Neural progenitor cell (in vitro differentiated cells): ENCODE data around the gene CREB3L2.

ENCODE experiments used
- CTCF ChIP-seq: fragments of 200-600 bp; sonication (generic); IDR thresholded peaks from 2 replicates; pipeline ENCODE4 v1.5.1; 2017; ENCODE audit warnings: antibody characterized with exemption, mild to moderate bottlenecking
- EZH2 ChIP-seq: fragments of 200-600 bp; sonication (generic); IDR thresholded peaks from 2 replicates; pipeline ENCODE4 v1.6.1; 2017; ENCODE audit warnings: antibody characterized with exemption, mild to moderate bottlenecking, moderate library complexity

GRCh38 chr7:137927386-137927785, 74.5 kb downstream of the CREB3L2 start:
- TF ChIP-seq EZH2, result no peak
- no peak for TF ChIP-seq CTCF
